SU-DHL-6 (cell line): ENCODE data around the gene NFIA.

Experiments
- H2AFZ ChIP-seq: fragments of 200-600 bp; sonication (generic); 2 replicates; pipeline ENCODE4 v1.6.1; 2014; ENCODE audit warnings: low read depth, mild to moderate bottlenecking, moderate library complexity, mixed read lengths, antibody characterized with exemption, low read length; ENCODE audit not compliant: severe bottlenecking
- H3F3A ChIP-seq: fragments of 200-600 bp; shearing (Covaris generic); 2 replicates; pipeline ENCODE4 v1.6.0; 2016; ENCODE audit warnings: antibody characterized with exemption, mild to moderate bottlenecking; ENCODE audit not compliant: insufficient read depth
- H3K27ac ChIP-seq: fragments of 200-600 bp; sonication (generic); 2 replicates; pipeline ENCODE4 v1.5.1; 2016; ENCODE audit warnings: low read depth, mild to moderate bottlenecking, low read length, moderate library complexity, mixed read lengths
- H3K27me3 ChIP-seq: fragments of 200-600 bp; sonication (generic), shearing (Covaris generic); 2 replicates; pipeline ENCODE4 v1.6.0; 2014; ENCODE audit warnings: mild to moderate bottlenecking, low read length
- H3K36me3 ChIP-seq: fragments of 200-600 bp; sonication (generic); 2 replicates; pipeline ENCODE4 v1.6.1; 2014; ENCODE audit warnings: mild to moderate bottlenecking, low read length, mixed read lengths
- H3K4me2 ChIP-seq: fragments of 300-600, 200-600 bp; shearing (Covaris generic), sonication (generic); 2 replicates; pipeline ENCODE4 v1.6.0; 2014; ENCODE audit warnings: low read length, low read depth, mild to moderate bottlenecking; ENCODE audit not compliant: poor library complexity, severe bottlenecking
- H3K4me3 ChIP-seq: fragments of 200-600 bp; sonication (generic); 2 replicates; pipeline ENCODE4 v1.5.1; 2014; ENCODE audit warnings: antibody characterized with exemption, low read length, mild to moderate bottlenecking, mixed read lengths; ENCODE audit not compliant: insufficient read depth, poor library complexity, severe bottlenecking
- H3K79me2 ChIP-seq: fragments of 200-600 bp; sonication (generic); 2 replicates; pipeline ENCODE4 v1.6.1; 2014; ENCODE audit warnings: mild to moderate bottlenecking, low read length, moderate library complexity; ENCODE audit not compliant: insufficient read depth
- H3K9ac ChIP-seq: fragments of 200-600 bp; sonication (generic); 2 replicates; pipeline ENCODE4 v1.7.0; 2014; ENCODE audit warnings: mild to moderate bottlenecking, low read length
- H3K9me2 ChIP-seq: fragments of 200-600 bp; sonication (generic); replicated peaks from 2 replicates; pipeline ENCODE4 v1.6.1; 2014; ENCODE audit warnings: low read length; ENCODE audit not compliant: insufficient read depth
- H3K9me3 ChIP-seq: fragments of 200-600 bp; sonication (generic); 2 replicates; pipeline ENCODE4 v1.6.1; 2014; ENCODE audit warnings: low read length, mixed read lengths; ENCODE audit not compliant: insufficient read depth
- H4K20me1 ChIP-seq: fragments of 200-600 bp; sonication (generic); 2 replicates; pipeline ENCODE4 v1.6.1; 2014; ENCODE audit warnings: low read depth, mild to moderate bottlenecking, antibody characterized with exemption, low read length, moderate library complexity, mixed read lengths
- CTCF ChIP-seq: fragments of 200-600 bp; sonication (generic); IDR thresholded peaks from one replicate; pipeline ENCODE4 v1.5.1; 2017; ENCODE audit warnings: antibody characterized with exemption, mild to moderate bottlenecking, low read length, moderate library complexity; ENCODE audit not compliant: insufficient read depth, poor library complexity, severe bottlenecking
- EZH2phosphoT487 ChIP-seq: fragments of 200-600 bp; sonication (generic), shearing (Covaris generic); conservative IDR thresholded peaks from 2 replicates; pipeline ENCODE4 v1.6.1; 2018; ENCODE audit warnings: mild to moderate bottlenecking, antibody characterized with exemption, low read length, moderate library complexity, mixed read lengths

Gene NFIA

GRCh38 chr1:61190618-61191432 is 108.5 kb downstream of the NFIA start:
- TF ChIP-seq EZH2phosphoT487: no peak
- no peak for TF ChIP-seq CTCF

GRCh38 chr1:61191433-61191720 is 109.0 kb downstream of the NFIA start:
- H2AFZ ChIP-seq: no peak overlapping the region
- no peaks in the 10 kb centered on the region for H3K9me3 ChIP-seq
- no peaks in the 10 kb centered on the region for H3K27me3 ChIP-seq
- H3K4me3 ChIP-seq: no peak overlapping the region
- H3K9ac ChIP-seq: no peak overlapping the region
- no peaks in the 10 kb centered on the region for H3K9me2 ChIP-seq
- TF ChIP-seq EZH2phosphoT487 (no peak), CTCF (no peak)
- peaks cover 5% of the 10 kb centered on the region; the same call in 1 of the 2 replicates for H4K20me1 ChIP-seq
- H3K79me2 ChIP-seq: no peaks in the 10 kb centered on the region
- no peak overlapping the region for H3K27ac ChIP-seq
- H3K4me2 ChIP-seq: no peak overlapping the region
- H3K36me3 ChIP-seq: no peaks in the 10 kb centered on the region
- H3F3A ChIP-seq: no peaks in the 10 kb centered on the region

More at GRCh38 chr1:61190618-61191432, 108.5 kb downstream of the NFIA start:
- Histone ChIP-seq H3F3A (no peaks in the 10 kb centered on the region), H3K9me3 (no peaks in the 10 kb centered on the region), H3K36me3 (no peaks in the 10 kb centered on the region), H3K9ac (no peak overlapping the region), H3K27me3 (no peaks in the 10 kb centered on the region), H3K9me2 (no peaks in the 10 kb centered on the region), H3K27ac (no peak overlapping the region), H4K20me1 (peaks cover 5% of the 10 kb centered on the region; the same call in 1 of the 2 replicates), H3K79me2 (no peaks in the 10 kb centered on the region), H3K4me3 (no peak overlapping the region), H3K4me2 (no peak overlapping the region), H2AFZ (no peak overlapping the region)

- no peaks in the 10 kb centered on the region for H3K79me2 ChIP-seq
- H2AFZ ChIP-seq: no peak overlapping the region
- TF ChIP-seq CTCF (no peak), EZH2phosphoT487 (no peak)
- H3K27ac ChIP-seq: no peak overlapping the region
- peaks cover 5% of the 10 kb centered on the region; the same call in 1 of the 2 replicates for H4K20me1 ChIP-seq
- no peaks in the 10 kb centered on the region for H3F3A ChIP-seq
- no peaks in the 10 kb centered on the region for H3K9me3 ChIP-seq
- no peaks in the 10 kb centered on the region for H3K36me3 ChIP-seq
- no peaks in the 10 kb centered on the region for H3K27me3 ChIP-seq
- H3K4me2 ChIP-seq: no peak overlapping the region
- H3K4me3 ChIP-seq: no peak overlapping the region
- no peaks in the 10 kb centered on the region for H3K9me2 ChIP-seq
- H3K9ac ChIP-seq: no peak overlapping the region
Observed at GRCh38 chr1:61192663-61193330, 110.4 kb downstream of the NFIA start.
